OCI-LY1 (cell line): Measurements from ENCODE around the gene RYR1.

Experiments used
- H2AFZ ChIP-seq: fragments of 200-600 bp; sonication (generic), shearing (Covaris generic); 2 replicates; pipeline ENCODE4 v1.6.0; 2014; ENCODE audit warnings: antibody characterized with exemption, mild to moderate bottlenecking, low read length
- H3F3A ChIP-seq: fragments of 200-600 bp; sonication (generic), shearing (Covaris generic); 2 replicates; pipeline ENCODE4 v1.6.0; 2014; ENCODE audit warnings: mild to moderate bottlenecking, antibody characterized with exemption, low read length, moderate library complexity; ENCODE audit not compliant: insufficient read depth
- H3K27ac ChIP-seq: fragments of 200-600 bp; sonication (generic); 2 replicates; pipeline ENCODE4 v1.5.1; 2014; ENCODE audit warnings: low read length, mixed run types, mild to moderate bottlenecking, low read depth; ENCODE audit not compliant: poor library complexity, severe bottlenecking
- H3K27me3 ChIP-seq: fragments of 200-600 bp; sonication (generic); 2 replicates; pipeline ENCODE4 v1.6.0; 2014; ENCODE audit warnings: antibody characterized with exemption, mild to moderate bottlenecking, low read length, moderate library complexity; ENCODE audit not compliant: insufficient read depth
- H3K36me3 ChIP-seq: fragments of 200-600 bp; sonication (generic); 2 replicates; pipeline ENCODE4 v1.6.1; 2014; ENCODE audit warnings: mild to moderate bottlenecking, antibody characterized with exemption, low read length, moderate library complexity, mixed read lengths; ENCODE audit not compliant: insufficient read depth
- H3K4me1 ChIP-seq: fragments of 200-600 bp; sonication (generic); 2 replicates; pipeline ENCODE4 v1.5.1; 2014; ENCODE audit warnings: mild to moderate bottlenecking, low read length, moderate library complexity; ENCODE audit not compliant: insufficient read depth, severe bottlenecking
- H3K4me2 ChIP-seq: fragments of 200-600 bp; sonication (generic), shearing (Covaris generic); 2 replicates; pipeline ENCODE4 v1.6.1; 2014; ENCODE audit warnings: low read length
- H3K4me3 ChIP-seq: fragments of 200-600 bp; sonication (generic); 2 replicates; pipeline ENCODE4 v1.5.1; 2014; ENCODE audit warnings: low read length, low read depth, mild to moderate bottlenecking, mixed read lengths; ENCODE audit not compliant: poor library complexity, severe bottlenecking
- H3K79me2 ChIP-seq: fragments of 200-600 bp; shearing (Covaris generic); 2 replicates; pipeline ENCODE4 v1.6.1; 2016; ENCODE audit warnings: mixed run types, low read length, mixed read lengths; ENCODE audit not compliant: insufficient read depth
- H3K9ac ChIP-seq: fragments of 200-600 bp; sonication (generic), shearing (Covaris generic); 2 replicates; pipeline ENCODE4 v1.6.1; 2014; ENCODE audit warnings: mild to moderate bottlenecking, low read length, mixed read lengths
- H3K9me2 ChIP-seq: fragments of 200-600 bp; sonication (generic), shearing (Covaris generic); 2 replicates; pipeline ENCODE4 v1.6.1; 2014; ENCODE audit warnings: low read depth, mild to moderate bottlenecking, low read length, mixed read lengths
- H3K9me3 ChIP-seq: fragments of 200-600 bp; shearing (Covaris generic); 2 replicates; pipeline ENCODE4 v1.6.1; 2014; ENCODE audit warnings: low read length, mixed read lengths
- H4K20me1 ChIP-seq: fragments of 200-600 bp; sonication (generic), shearing (Covaris generic); 2 replicates; pipeline ENCODE4 v1.6.0; 2016; ENCODE audit warnings: mild to moderate bottlenecking, low read length; ENCODE audit not compliant: insufficient read depth
- EZH2 ChIP-seq: fragments of 200-600 bp; sonication (generic), shearing (Covaris generic); IDR thresholded peaks from 2 replicates; pipeline ENCODE4 v1.8.0; 2017; ENCODE audit warnings: borderline replicate concordance, mixed run types, mild to moderate bottlenecking, antibody characterized with exemption, low read length, moderate library complexity, mixed read lengths
- TF ChIP-seq, protein P1 (sequence below): fragments of 200-600 bp; sonication (generic), shearing (Covaris generic); IDR thresholded peaks from 2 replicates; pipeline ENCODE4 v1.5.1; 2017; ENCODE audit warnings: mild to moderate bottlenecking, antibody characterized with exemption, low read length, moderate library complexity, mixed read lengths

The RYR1 gene

DNA sequence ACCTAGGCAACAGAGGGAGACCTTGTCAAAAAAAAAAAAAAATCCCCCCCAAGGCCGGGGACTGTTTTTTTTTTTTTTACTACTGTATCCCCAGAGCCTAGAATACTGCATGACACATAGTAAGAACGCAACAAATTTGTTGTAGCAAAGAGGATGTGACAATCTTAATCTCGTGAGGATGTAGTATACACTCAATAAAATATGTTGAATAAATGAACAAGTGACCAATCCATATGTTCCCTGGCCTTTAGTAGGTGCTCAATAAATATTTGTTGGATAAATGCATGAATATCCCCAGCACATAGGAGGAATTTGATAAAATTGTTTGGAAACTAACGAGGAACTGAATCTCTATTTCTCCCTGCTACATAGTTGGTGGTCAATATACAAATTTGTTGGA is 108.5 kb downstream of the RYR1 start:
- Histone ChIP-seq H3K27me3 (no peaks in the 10 kb centered on the region), H4K20me1 (no peaks in the 10 kb centered on the region), H3K4me3 (no peak overlapping the region), H3K9ac (no peak overlapping the region), H3K9me2 (no peaks in the 10 kb centered on the region), H3K4me1 (peaks cover 27% of the 10 kb centered on the region), H3K36me3 (no peaks in the 10 kb centered on the region), H3K9me3 (no peaks in the 10 kb centered on the region), H3F3A (no peaks in the 10 kb centered on the region), H3K27ac (no peak overlapping the region), H2AFZ (no peak overlapping the region), H3K79me2 (no peaks in the 10 kb centered on the region), H3K4me2 (no peak overlapping the region)
- TF ChIP-seq, protein P1, sequence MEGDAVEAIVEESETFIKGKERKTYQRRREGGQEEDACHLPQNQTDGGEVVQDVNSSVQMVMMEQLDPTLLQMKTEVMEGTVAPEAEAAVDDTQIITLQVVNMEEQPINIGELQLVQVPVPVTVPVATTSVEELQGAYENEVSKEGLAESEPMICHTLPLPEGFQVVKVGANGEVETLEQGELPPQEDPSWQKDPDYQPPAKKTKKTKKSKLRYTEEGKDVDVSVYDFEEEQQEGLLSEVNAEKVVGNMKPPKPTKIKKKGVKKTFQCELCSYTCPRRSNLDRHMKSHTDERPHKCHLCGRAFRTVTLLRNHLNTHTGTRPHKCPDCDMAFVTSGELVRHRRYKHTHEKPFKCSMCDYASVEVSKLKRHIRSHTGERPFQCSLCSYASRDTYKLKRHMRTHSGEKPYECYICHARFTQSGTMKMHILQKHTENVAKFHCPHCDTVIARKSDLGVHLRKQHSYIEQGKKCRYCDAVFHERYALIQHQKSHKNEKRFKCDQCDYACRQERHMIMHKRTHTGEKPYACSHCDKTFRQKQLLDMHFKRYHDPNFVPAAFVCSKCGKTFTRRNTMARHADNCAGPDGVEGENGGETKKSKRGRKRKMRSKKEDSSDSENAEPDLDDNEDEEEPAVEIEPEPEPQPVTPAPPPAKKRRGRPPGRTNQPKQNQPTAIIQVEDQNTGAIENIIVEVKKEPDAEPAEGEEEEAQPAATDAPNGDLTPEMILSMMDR: no peak
- no peak for TF ChIP-seq EZH2

DNA sequence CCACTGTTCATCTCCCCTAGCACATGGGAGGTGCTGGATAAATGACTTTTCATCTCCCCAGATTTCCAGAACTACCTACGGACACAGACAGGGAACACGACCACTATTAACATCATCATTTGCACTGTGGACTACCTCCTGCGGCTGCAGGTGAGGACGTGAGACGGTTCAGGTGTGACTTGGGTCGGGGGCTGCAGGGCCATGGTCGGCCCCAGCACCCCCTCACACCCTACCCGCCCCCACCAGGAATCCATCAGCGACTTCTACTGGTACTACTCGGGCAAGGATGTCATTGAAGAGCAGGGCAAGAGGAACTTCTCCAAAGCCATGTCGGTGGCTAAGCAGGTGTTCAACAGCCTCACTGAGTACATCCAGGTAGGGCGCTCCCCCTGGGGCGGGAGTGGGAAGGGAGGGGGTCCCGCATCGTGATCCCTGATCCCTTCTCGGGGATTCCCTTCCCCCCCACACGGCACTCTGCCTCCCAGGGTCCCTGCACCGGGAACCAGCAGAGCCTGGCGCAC is 109.9 kb downstream of the RYR1 start:
- Histone ChIP-seq H3K9ac (no peak overlapping the region), H2AFZ (no peak overlapping the region), H3K9me3 (no peaks in the 10 kb centered on the region), H3K36me3 (no peaks in the 10 kb centered on the region), H3F3A (no peaks in the 10 kb centered on the region), H3K4me1 (peaks cover 29% of the 10 kb centered on the region), H3K4me3 (no peak overlapping the region), H3K27me3 (no peaks in the 10 kb centered on the region), H3K79me2 (no peaks in the 10 kb centered on the region), H3K4me2 (no peak overlapping the region), H4K20me1 (no peaks in the 10 kb centered on the region), H3K27ac (no peak overlapping the region), H3K9me2 (no peaks in the 10 kb centered on the region)
- TF ChIP-seq, protein P1: no peak
- TF ChIP-seq EZH2: no peak

DNA sequence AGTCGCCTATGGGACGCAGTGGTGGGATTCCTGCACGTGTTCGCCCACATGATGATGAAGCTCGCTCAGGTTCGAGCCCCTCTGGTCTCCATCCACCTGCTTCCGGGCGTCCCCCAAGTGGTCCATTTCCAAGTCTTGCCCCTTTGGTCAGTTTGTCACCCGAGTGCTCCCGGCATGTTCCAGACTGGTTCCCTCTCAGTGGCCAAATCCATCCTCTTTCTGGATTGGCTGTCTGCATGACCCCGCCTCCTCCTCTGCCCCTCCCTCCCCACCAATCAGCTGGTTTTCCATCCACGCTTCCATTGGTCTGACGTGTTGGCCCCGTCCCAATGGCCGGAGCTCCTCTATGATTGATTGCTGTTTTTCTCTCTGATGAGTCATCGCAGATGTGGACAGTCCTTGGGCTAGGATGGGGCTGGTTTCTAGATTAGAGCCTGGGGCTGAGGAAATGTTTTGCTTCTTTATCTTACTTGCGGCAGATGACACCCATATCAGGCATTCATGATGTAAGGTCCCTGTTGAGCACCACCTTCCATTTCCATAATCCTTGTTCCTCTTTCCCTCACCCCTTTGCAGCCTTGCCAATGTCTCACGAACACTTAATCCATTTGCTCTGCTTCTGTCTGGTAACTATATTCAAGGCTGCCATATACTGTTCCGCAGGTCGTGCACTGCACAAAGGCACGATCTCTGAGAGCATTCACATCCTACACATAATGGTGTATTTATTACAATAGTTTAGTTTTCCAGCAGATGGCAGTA is 110.5 kb downstream of the RYR1 start:
- TF ChIP-seq EZH2: no peak
- TF ChIP-seq, protein P1: no peak
- no peaks in the 10 kb centered on the region for H3K79me2 ChIP-seq
- peak overlapping the region; percentile 29 for H3K4me3 ChIP-seq
- peak overlapping the region; percentile 36 for H3K4me2 ChIP-seq
- H3K4me1 ChIP-seq: peaks cover 22% of the 10 kb centered on the region
- H3K36me3 ChIP-seq: no peaks in the 10 kb centered on the region
- no peaks in the 10 kb centered on the region for H3F3A ChIP-seq
- H2AFZ ChIP-seq: no peak overlapping the region
- no peaks in the 10 kb centered on the region for H3K9me3 ChIP-seq
- H4K20me1 ChIP-seq: no peaks in the 10 kb centered on the region
- no peak overlapping the region for H3K27ac ChIP-seq
- H3K9me2 ChIP-seq: no peaks in the 10 kb centered on the region
- H3K27me3 ChIP-seq: no peaks in the 10 kb centered on the region
- no peak overlapping the region; the same call in 1 of the 2 replicates for H3K9ac ChIP-seq
